ENCODE results near the gene CDC42SE2.
"Not testable (repeated sequence)": the region's sequence is repeated elsewhere in the genome, so short reads cannot be mapped to it uniquely, and the experiment has no call there.

CDC42SE2 gene

GRCh38 chr5:131357739-131358561, 94.1 kb downstream of the CDC42SE2 start:
- H3K27ac ChIP-seq, result no peak overlapping the region
- no peak for DNase-seq (ENCODE audit: low read depth, low spot score)

GRCh38 chr5:131361677-131362315, 97.9 kb downstream of the CDC42SE2 start:
- H3K27ac ChIP-seq, result no peak overlapping the region

GRCh38 chr5:131363811-131364506, 100.1 kb downstream of the CDC42SE2 start:
- DNase-seq (ENCODE audit: low read depth, low spot score), result no peak
- no peak overlapping the region for H3K27ac ChIP-seq

More at GRCh38 chr5:131361677-131362315, 97.9 kb downstream of the CDC42SE2 start:
- no peak for DNase-seq (ENCODE audit: low read depth, low spot score)

GRCh38 chr5:131364507-131365050, 100.7 kb downstream of the CDC42SE2 start:
- no peak for DNase-seq (ENCODE audit: low read depth, low spot score)
- no peak overlapping the region for H3K27ac ChIP-seq

GRCh38 chr5:131366428-131366827, 102.6 kb downstream of the CDC42SE2 start:
- DNase-seq (ENCODE audit: low read depth, low spot score), result no peak

GRCh38 chr5:131367219-131367860, 103.5 kb downstream of the CDC42SE2 start:
- DNase-seq (ENCODE audit: low read depth, low spot score), result no peak
- peak overlapping the region; percentile 59 for H3K27ac ChIP-seq

More at GRCh38 chr5:131366428-131366827, 102.6 kb downstream of the CDC42SE2 start:
- H3K27ac ChIP-seq, result peak overlapping the region; percentile 59

GRCh38 chr5:131368866-131369265, 105.0 kb downstream of the CDC42SE2 start:
- DNase-seq (ENCODE audit: low read depth, low spot score), result no peak
- H3K27ac ChIP-seq, result no peak overlapping the region

- H3K27ac ChIP-seq, result no peak overlapping the region
- DNase-seq (ENCODE audit: low read depth, low spot score), result no peak
These were observed 105.7 kb downstream of the CDC42SE2 start for GRCh38 chr5:131369558-131369957.

GRCh38 chr5:131371835-131372234, 108.0 kb downstream of the CDC42SE2 start:
- H3K27ac ChIP-seq, result no peak overlapping the region
- DNase-seq (ENCODE audit: low read depth, low spot score), result no peak

- no peak for DNase-seq (ENCODE audit: low read depth, low spot score)
- no peak overlapping the region for H3K27ac ChIP-seq
These were observed 109.4 kb downstream of the CDC42SE2 start for GRCh38 chr5:131373265-131373664.

- no peak for DNase-seq (ENCODE audit: low read depth, low spot score)
- H3K27ac ChIP-seq, result no peak overlapping the region
These were observed 111.5 kb downstream of the CDC42SE2 start for GRCh38 chr5:131375351-131375750.

GRCh38 chr5:131377346-131377745, 113.5 kb downstream of the CDC42SE2 start:
- DNase-seq (ENCODE audit: low read depth, low spot score), result no peak
- H3K27ac ChIP-seq, result no peak overlapping the region

GRCh38 chr5:131377785-131378325, 114.0 kb downstream of the CDC42SE2 start:
- no peak overlapping the region for H3K27ac ChIP-seq
- no peak for DNase-seq (ENCODE audit: low read depth, low spot score)

GRCh38 chr5:131378721-131379541, 115.1 kb downstream of the CDC42SE2 start:
- DNase-seq (ENCODE audit: low read depth, low spot score), result no peak
- H3K27ac ChIP-seq, result no peak overlapping the region

- DNase-seq (ENCODE audit: low read depth, low spot score), result no peak
- no peak overlapping the region for H3K27ac ChIP-seq
These were observed 115.9 kb downstream of the CDC42SE2 start for GRCh38 chr5:131379723-131380122.

- not testable (repeated sequence) for DNase-seq (ENCODE audit: low read depth, low spot score); H3K27ac ChIP-seq
These were observed 116.4 kb downstream of the CDC42SE2 start for GRCh38 chr5:131380238-131380637.

- no peak overlapping the region for H3K27ac ChIP-seq
- no peak for DNase-seq (ENCODE audit: low read depth, low spot score)
These were observed 117.2 kb downstream of the CDC42SE2 start for GRCh38 chr5:131381021-131381420.

GRCh38 chr5:131381777-131382176, 117.9 kb downstream of the CDC42SE2 start:
- H3K27ac ChIP-seq, result no peak overlapping the region
- no peak for DNase-seq (ENCODE audit: low read depth, low spot score)
